Measurements from ENCODE around the gene GTF2IRD2.
"Not testable (repeated sequence)": the region's sequence is repeated elsewhere in the genome, so short reads cannot be mapped to it uniquely, and the experiment has no call there.

DNA sequence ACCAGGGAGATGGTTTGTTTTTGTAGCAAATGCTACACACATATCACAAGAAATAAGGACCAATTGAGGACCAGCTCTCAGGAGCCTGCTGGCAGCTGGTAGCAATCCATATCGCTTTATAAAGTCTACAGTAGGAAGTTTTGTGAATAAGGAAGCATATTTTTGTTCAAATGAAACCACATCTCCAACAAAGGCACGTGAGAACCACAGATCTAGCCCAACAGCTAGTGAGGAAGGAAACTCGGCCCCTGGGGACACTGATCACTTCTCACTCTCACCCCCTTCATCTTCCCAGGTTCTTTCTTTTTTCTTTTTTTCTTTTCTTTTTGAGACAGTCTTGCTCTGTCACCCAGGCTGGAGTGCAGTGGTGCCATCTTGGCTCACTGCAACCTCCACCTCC is 35.5 kb downstream of the GTF2IRD2 start:
- not testable (repeated sequence) for TF ChIP-seq POLR2A, CTCF (IDR thresholded peaks at IDR 0.05)
